Measurements from ENCODE around the gene BEX4. TPM values are rescaled to one million over a fixed set of nuclear protein-coding genes. Genes with fewer than 3 reads are reported as not detected.
"Not testable (repeated sequence)": the region's sequence is repeated elsewhere in the genome, so short reads cannot be mapped to it uniquely, and the experiment has no call there.

Gene BEX4
- total RNA-seq, 4 donors from 2014 or later, result 4.4 to 27.5 (median 16.2) TPM

DNA sequence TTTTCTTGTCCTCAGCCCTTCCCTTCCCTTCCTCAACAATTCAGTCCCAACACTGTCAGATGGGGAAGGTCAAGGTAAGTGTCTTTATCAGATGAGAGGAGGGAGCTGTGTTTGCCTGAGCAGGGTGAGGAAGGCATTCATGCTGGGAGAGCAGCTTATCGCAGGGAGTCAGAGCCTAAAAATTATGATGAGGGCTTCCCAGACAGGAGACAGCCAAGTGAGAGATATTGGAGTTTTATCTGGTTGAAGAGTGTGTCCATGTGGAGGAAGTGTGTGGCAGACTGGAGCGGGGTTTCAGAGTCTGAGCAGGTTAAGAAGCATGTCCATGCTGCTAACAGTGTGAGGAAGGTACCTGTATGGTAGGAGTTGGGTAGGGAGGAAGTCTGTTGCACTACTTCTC, 18.4 kb downstream of the BEX4 start:
- intact Hi-C loops (cut with DNase I; ENCODE audit: low total_unique reads), result no loop called here
- Histone ChIP-seq H3K27ac (no peak overlapping the region), H3K27me3 (no peaks in the 10 kb centered on the region), H3K9me3 (no peaks in the 10 kb centered on the region), H3K36me3 (no peaks in the 10 kb centered on the region), H3K4me1 (no peaks in the 10 kb centered on the region), H3K4me3 (no peak overlapping the region)
- WGBS, 2 donors (ENCODE audit: low coverage in 1 of 2), result 66% methylated on average over 2 of the region's 2 CpGs; no CpG with 5 or more reads in 1 of the 2 donors
- in situ Hi-C loops (cut with MboI; ENCODE audit: low pct_ligation_motif_present in 1 of 4, low pct_unique_long_range_greater_than_20kb in 1 of 4, low sequenced_read_pairs in 3 of 4), result no loop called here
- DNase-seq, result no peak
- TF ChIP-seq EP300 (IDR thresholded peaks at IDR 0.05; ENCODE audit: low read depth) (no peak), POLR2A (IDR thresholded peaks at IDR 0.05) (no peak), POLR2AphosphoS5 (IDR thresholded peaks at IDR 0.05) (no peak)
- TF ChIP-seq, protein P1, sequence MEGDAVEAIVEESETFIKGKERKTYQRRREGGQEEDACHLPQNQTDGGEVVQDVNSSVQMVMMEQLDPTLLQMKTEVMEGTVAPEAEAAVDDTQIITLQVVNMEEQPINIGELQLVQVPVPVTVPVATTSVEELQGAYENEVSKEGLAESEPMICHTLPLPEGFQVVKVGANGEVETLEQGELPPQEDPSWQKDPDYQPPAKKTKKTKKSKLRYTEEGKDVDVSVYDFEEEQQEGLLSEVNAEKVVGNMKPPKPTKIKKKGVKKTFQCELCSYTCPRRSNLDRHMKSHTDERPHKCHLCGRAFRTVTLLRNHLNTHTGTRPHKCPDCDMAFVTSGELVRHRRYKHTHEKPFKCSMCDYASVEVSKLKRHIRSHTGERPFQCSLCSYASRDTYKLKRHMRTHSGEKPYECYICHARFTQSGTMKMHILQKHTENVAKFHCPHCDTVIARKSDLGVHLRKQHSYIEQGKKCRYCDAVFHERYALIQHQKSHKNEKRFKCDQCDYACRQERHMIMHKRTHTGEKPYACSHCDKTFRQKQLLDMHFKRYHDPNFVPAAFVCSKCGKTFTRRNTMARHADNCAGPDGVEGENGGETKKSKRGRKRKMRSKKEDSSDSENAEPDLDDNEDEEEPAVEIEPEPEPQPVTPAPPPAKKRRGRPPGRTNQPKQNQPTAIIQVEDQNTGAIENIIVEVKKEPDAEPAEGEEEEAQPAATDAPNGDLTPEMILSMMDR (IDR thresholded peaks at IDR 0.05), result no peak

DNA sequence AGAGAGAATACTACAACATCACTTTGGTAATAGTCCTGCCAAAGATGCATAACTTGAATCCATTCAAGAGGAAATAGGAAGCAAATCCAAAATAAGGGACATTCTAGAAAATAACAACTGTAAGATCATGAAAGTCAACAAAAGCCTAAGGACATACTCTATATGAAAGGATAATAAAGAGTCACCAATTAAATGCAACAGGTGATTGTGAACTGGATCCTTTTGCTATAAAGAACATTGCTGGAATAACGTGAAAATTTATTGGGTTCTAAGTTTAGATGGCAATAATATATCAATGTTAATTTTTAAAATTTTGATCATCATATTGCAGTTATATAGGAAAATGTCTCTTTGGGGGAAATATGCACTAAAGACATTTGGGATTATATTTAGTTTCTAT, 20.0 kb downstream of the BEX4 start:
- DNase-seq, result no peak
- Histone ChIP-seq H3K4me3 (no peak overlapping the region), H3K27me3 (no peaks in the 10 kb centered on the region), H3K27ac (no peak overlapping the region), H3K9me3 (no peaks in the 10 kb centered on the region), H3K4me1 (no peaks in the 10 kb centered on the region), H3K36me3 (no peaks in the 10 kb centered on the region)
- in situ Hi-C loops (cut with MboI; ENCODE audit: low pct_ligation_motif_present in 1 of 4, low pct_unique_long_range_greater_than_20kb in 1 of 4, low sequenced_read_pairs in 3 of 4) (no loop called here), intact Hi-C loops (cut with DNase I; ENCODE audit: low total_unique reads) (no loop called here)
- 50% methylated on average over 1 of the region's 1 CpG; no CpG with 5 or more reads in 1 of the 2 donors for WGBS, 2 donors (ENCODE audit: low coverage in 1 of 2)
- TF ChIP-seq POLR2A (IDR thresholded peaks at IDR 0.05) (no peak), EP300 (IDR thresholded peaks at IDR 0.05; ENCODE audit: low read depth) (no peak), POLR2AphosphoS5 (IDR thresholded peaks at IDR 0.05) (no peak)
- TF ChIP-seq, protein P1 (IDR thresholded peaks at IDR 0.05), result no peak

DNA sequence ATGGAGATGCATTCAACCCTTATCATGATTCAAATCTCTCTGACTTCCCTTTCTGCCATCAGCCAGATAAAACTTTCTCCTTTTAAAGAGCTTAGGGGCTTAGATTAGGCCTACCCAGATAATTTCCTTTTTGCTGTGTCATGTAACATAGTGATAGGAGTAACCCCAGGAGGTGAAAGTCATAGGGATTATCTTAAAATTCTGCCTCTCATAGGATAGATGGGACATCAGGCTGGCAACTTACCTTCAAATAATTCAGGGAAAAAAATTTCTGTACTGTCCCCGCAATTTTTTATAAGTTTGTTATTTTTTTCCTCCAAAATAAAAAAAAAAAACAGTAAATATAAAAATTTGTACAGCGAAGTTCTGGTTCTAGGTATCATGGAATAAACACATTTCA, 20.7 kb downstream of the BEX4 start:
- DNase-seq; H3K9me3 ChIP-seq; intact Hi-C loops (cut with DNase I; ENCODE audit: low total_unique reads); H3K27me3 ChIP-seq; H3K4me1 ChIP-seq; H3K36me3 ChIP-seq; H3K27ac ChIP-seq; in situ Hi-C loops (cut with MboI; ENCODE audit: low pct_ligation_motif_present in 1 of 4, low pct_unique_long_range_greater_than_20kb in 1 of 4, low sequenced_read_pairs in 3 of 4); H3K4me3 ChIP-seq: not testable (repeated sequence)
- WGBS, 2 donors (ENCODE audit: low coverage in 1 of 2), result 47 to 96% methylated on average over 2 of the region's 2 CpGs

DNA sequence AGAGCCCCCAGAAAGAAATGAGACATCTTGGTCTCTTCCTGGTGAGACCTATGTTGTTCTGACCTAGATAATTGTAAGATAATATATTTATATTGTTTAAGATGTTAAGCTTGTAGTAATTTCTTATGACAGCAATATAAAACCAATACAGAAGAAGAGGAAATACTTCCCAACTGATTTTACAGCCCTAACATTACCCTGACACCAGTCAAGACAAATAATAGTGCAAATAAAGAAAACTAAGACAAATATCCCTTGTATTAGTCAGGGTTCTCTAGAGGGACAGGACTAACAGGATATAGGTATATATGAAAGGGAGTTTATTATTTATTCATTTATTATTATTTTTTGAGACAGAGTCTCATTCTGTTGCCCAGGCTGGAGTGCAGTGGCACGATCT, 21.4 kb downstream of the BEX4 start:
- no peak for TF ChIP-seq EP300 (IDR thresholded peaks at IDR 0.05; ENCODE audit: low read depth)
- TF ChIP-seq, protein P1 (IDR thresholded peaks at IDR 0.05), result no peak
- TF ChIP-seq POLR2A (IDR thresholded peaks at IDR 0.05), result no peak
- no peak for TF ChIP-seq POLR2AphosphoS5 (IDR thresholded peaks at IDR 0.05)
- intact Hi-C loops (cut with DNase I; ENCODE audit: low total_unique reads) (no loop called here), in situ Hi-C loops (cut with MboI; ENCODE audit: low pct_ligation_motif_present in 1 of 4, low pct_unique_long_range_greater_than_20kb in 1 of 4, low sequenced_read_pairs in 3 of 4) (no loop called here)
- Histone ChIP-seq H3K36me3 (no peaks in the 10 kb centered on the region), H3K4me1 (no peaks in the 10 kb centered on the region), H3K27me3 (no peaks in the 10 kb centered on the region), H3K27ac (no peak overlapping the region), H3K9me3 (no peaks in the 10 kb centered on the region), H3K4me3 (no peak overlapping the region)
- WGBS, 2 donors (ENCODE audit: low coverage in 1 of 2), result 84% methylated on average over 1 of the region's 1 CpG; no CpG with 5 or more reads in 1 of the 2 donors
- no peak for DNase-seq

DNA sequence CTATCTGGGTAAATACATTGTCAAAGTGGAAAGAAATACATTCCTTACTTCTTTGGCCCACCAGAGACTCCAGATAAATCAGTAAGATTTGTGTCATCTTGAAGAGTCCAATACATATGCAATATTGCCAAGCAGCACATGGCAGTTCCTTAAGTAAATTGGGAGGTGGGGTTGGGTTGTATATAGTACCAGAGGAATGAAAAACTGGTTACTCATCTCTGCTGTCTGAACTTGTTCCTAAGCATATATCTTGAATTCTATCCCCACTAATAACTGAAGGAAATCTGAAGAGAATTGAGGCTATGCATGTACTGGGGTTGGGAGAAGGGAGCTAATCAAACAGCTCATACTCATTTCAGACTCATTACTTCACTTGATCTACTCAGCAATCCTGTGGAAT, 25.2 kb downstream of the BEX4 start:
- H3K36me3 ChIP-seq, result no peaks in the 10 kb centered on the region
- in situ Hi-C loops (cut with MboI; ENCODE audit: low pct_ligation_motif_present in 1 of 4, low pct_unique_long_range_greater_than_20kb in 1 of 4, low sequenced_read_pairs in 3 of 4), result no loop called here
- H3K4me3 ChIP-seq, result no peak overlapping the region
- H3K27me3 ChIP-seq, result no peaks in the 10 kb centered on the region
- H3K4me1 ChIP-seq, result no peaks in the 10 kb centered on the region
- TF ChIP-seq, protein P1 (IDR thresholded peaks at IDR 0.05), result no peak
- TF ChIP-seq POLR2A (IDR thresholded peaks at IDR 0.05) (no peak), EP300 (IDR thresholded peaks at IDR 0.05; ENCODE audit: low read depth) (no peak), POLR2AphosphoS5 (IDR thresholded peaks at IDR 0.05) (no peak)
- DNase-seq, result no peak
- no peak overlapping the region for H3K27ac ChIP-seq
- intact Hi-C loops (cut with DNase I; ENCODE audit: low total_unique reads), result no loop called here
- no peaks in the 10 kb centered on the region for H3K9me3 ChIP-seq

All from transverse colon (tissue), 4 donors.